H1 (cell line): ENCODE data around the gene DYNLT1. TPM values are rescaled to one million over a fixed set of nuclear protein-coding genes. Genes with fewer than 3 reads are reported as not detected.

ENCODE experiments used
- CBX5 ChIP-seq: fragments of 300-800, 300-1000 bp; sonication (generic); IDR thresholded peaks from 2 replicates; pipeline ENCODE4 v1.7.1; 2016; ENCODE audit warnings: antibody characterized with exemption, low read length, low read depth
- EZH2 ChIP-seq: fragments of 200-600 bp; sonication (generic); IDR thresholded peaks from 2 replicates; pipeline ENCODE4 v1.7.1; 2012; ENCODE audit warnings: low read depth, mild to moderate bottlenecking, moderate library complexity, low read length, inconsistent platforms; ENCODE audit not compliant: severe bottlenecking
- KDM4A ChIP-seq: IDR thresholded peaks from one replicate; pipeline ENCODE4 v1.7.1; 2012; ENCODE audit warnings: low read depth, mild to moderate bottlenecking, moderate library complexity, low read length, inconsistent platforms; ENCODE audit not compliant: severe bottlenecking
- POLR2A ChIP-seq, 2 experiments: IDR thresholded peaks; 1 replicate in 1 of 2; 2 replicates in 1 of 2; pipeline ENCODE4 v1.6.1; 2011; ENCODE audit warnings: low read depth in 2 of 2, low read length in 2 of 2, mild to moderate bottlenecking in 2 of 2; ENCODE audit errors: control extremely low read depth in 1 of 2
- POLR2AphosphoS5 ChIP-seq: IDR thresholded peaks from 2 replicates; pipeline ENCODE4 v1.6.1; 2011; ENCODE audit warnings: low read depth, low read length
- RBBP5 ChIP-seq: IDR thresholded peaks from 2 replicates; pipeline ENCODE4 v1.7.1; 2012; ENCODE audit warnings: low read depth, mild to moderate bottlenecking, inconsistent platforms, low read length, moderate library complexity, borderline replicate concordance
- SRF ChIP-seq: IDR thresholded peaks from 2 replicates; pipeline ENCODE4 v1.6.1; 2011; ENCODE audit warnings: mild to moderate bottlenecking, low read depth, low read length, moderate library complexity
- polyA plus RNA-seq, 7 experiments: library from polyadenylated mRNA; depleted of rRNA in 3 of 7; stranded (reverse) in 5 of 7; unstranded in 2 of 7; fragments of >200 nt in 5 of 7; fragments of 200-250 nt in 2 of 7; gene quantifications; 1 replicate in 5 of 7; 2 replicates in 1 of 7; 4 replicates in 1 of 7; pipeline versions ENCODE4 v1.2.1 to v1.2.3, GENCODE V29; 2011 to 2013; ENCODE audit warnings: missing spikeins in 2 of 7, mixed read lengths in 2 of 7
- total RNA-seq: library from RNA; stranded (reverse); fragmentation: NEBNext Ultra II Directional; extraction: Animal tissue kit (Norgen Biotek cat#: 25700); gene quantifications from 2 replicates; pipeline ENCODE4 v1.2.1, GENCODE V29; 2021
- TF ChIP-seq, protein P1 (sequence below): fragments of 300-600 bp; sonication (generic); IDR thresholded peaks from 2 replicates; pipeline ENCODE4 v1.7.1; 2012; ENCODE audit warnings: low read length, moderate library complexity, mild to moderate bottlenecking, inconsistent platforms; ENCODE audit not compliant: insufficient replicate concordance

Gene DYNLT1
- total and polyA plus RNA-seq, 2 of the 8 experiments (the other 6 are each of a cell fraction or from before 2014, with no cell fraction given) = 119 to 245 TPM

DNA sequence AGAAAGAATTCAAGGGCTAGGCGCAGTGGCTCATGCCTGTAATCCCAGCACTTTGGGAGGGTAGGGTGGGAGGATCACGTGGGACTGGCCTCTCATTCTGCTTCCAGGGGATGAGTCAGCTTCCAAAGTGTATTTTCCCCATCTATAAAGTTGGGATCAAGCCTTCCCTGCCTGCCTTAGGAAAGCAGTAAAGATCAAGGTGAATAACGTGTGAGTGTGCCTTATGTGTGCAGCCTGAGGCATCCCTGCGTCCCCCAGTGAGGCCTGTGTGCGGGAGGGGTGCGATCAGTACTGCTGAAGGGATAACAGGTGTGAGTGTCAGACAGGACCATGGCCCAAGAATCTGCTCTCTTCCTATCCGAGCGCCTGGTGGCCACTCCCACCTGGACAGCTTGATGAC lies 57.9 kb downstream of the DYNLT1 start (continued):
- TF ChIP-seq, protein P1, sequence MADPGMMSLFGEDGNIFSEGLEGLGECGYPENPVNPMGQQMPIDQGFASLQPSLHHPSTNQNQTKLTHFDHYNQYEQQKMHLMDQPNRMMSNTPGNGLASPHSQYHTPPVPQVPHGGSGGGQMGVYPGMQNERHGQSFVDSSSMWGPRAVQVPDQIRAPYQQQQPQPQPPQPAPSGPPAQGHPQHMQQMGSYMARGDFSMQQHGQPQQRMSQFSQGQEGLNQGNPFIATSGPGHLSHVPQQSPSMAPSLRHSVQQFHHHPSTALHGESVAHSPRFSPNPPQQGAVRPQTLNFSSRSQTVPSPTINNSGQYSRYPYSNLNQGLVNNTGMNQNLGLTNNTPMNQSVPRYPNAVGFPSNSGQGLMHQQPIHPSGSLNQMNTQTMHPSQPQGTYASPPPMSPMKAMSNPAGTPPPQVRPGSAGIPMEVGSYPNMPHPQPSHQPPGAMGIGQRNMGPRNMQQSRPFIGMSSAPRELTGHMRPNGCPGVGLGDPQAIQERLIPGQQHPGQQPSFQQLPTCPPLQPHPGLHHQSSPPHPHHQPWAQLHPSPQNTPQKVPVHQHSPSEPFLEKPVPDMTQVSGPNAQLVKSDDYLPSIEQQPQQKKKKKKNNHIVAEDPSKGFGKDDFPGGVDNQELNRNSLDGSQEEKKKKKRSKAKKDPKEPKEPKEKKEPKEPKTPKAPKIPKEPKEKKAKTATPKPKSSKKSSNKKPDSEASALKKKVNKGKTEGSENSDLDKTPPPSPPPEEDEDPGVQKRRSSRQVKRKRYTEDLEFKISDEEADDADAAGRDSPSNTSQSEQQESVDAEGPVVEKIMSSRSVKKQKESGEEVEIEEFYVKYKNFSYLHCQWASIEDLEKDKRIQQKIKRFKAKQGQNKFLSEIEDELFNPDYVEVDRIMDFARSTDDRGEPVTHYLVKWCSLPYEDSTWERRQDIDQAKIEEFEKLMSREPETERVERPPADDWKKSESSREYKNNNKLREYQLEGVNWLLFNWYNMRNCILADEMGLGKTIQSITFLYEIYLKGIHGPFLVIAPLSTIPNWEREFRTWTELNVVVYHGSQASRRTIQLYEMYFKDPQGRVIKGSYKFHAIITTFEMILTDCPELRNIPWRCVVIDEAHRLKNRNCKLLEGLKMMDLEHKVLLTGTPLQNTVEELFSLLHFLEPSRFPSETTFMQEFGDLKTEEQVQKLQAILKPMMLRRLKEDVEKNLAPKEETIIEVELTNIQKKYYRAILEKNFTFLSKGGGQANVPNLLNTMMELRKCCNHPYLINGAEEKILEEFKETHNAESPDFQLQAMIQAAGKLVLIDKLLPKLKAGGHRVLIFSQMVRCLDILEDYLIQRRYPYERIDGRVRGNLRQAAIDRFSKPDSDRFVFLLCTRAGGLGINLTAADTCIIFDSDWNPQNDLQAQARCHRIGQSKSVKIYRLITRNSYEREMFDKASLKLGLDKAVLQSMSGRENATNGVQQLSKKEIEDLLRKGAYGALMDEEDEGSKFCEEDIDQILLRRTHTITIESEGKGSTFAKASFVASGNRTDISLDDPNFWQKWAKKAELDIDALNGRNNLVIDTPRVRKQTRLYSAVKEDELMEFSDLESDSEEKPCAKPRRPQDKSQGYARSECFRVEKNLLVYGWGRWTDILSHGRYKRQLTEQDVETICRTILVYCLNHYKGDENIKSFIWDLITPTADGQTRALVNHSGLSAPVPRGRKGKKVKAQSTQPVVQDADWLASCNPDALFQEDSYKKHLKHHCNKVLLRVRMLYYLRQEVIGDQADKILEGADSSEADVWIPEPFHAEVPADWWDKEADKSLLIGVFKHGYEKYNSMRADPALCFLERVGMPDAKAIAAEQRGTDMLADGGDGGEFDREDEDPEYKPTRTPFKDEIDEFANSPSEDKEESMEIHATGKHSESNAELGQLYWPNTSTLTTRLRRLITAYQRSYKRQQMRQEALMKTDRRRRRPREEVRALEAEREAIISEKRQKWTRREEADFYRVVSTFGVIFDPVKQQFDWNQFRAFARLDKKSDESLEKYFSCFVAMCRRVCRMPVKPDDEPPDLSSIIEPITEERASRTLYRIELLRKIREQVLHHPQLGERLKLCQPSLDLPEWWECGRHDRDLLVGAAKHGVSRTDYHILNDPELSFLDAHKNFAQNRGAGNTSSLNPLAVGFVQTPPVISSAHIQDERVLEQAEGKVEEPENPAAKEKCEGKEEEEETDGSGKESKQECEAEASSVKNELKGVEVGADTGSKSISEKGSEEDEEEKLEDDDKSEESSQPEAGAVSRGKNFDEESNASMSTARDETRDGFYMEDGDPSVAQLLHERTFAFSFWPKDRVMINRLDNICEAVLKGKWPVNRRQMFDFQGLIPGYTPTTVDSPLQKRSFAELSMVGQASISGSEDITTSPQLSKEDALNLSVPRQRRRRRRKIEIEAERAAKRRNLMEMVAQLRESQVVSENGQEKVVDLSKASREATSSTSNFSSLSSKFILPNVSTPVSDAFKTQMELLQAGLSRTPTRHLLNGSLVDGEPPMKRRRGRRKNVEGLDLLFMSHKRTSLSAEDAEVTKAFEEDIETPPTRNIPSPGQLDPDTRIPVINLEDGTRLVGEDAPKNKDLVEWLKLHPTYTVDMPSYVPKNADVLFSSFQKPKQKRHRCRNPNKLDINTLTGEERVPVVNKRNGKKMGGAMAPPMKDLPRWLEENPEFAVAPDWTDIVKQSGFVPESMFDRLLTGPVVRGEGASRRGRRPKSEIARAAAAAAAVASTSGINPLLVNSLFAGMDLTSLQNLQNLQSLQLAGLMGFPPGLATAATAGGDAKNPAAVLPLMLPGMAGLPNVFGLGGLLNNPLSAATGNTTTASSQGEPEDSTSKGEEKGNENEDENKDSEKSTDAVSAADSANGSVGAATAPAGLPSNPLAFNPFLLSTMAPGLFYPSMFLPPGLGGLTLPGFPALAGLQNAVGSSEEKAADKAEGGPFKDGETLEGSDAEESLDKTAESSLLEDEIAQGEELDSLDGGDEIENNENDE = no peak
- TF ChIP-seq POLR2A (IDR thresholded peaks at IDR 0.05; ENCODE audit: control extremely low read depth in 1 of 2, low read depth in 2 of 2, low read length in 2 of 2) (no peak), SRF (no peak), EZH2 (no peak), RBBP5 (no peak), POLR2AphosphoS5 (no peak), KDM4A (no peak), CBX5 (no peak)
